ENCODE data around the gene DERL3.

DERL3 gene

GRCh38 chr22:23847310-23847920, 8.6 kb upstream of the DERL3 start:
- no peak for DNase-seq

- DNase-seq: no peak
Measured at GRCh38 chr22:23846081-23846469, 7.3 kb upstream of the DERL3 start.

- no peak for DNase-seq
Measured at GRCh38 chr22:23845265-23846080, 6.7 kb upstream of the DERL3 start.

- DNase-seq: no peak
Measured at GRCh38 chr22:23844739-23845202, 6.0 kb upstream of the DERL3 start.

DNA sequence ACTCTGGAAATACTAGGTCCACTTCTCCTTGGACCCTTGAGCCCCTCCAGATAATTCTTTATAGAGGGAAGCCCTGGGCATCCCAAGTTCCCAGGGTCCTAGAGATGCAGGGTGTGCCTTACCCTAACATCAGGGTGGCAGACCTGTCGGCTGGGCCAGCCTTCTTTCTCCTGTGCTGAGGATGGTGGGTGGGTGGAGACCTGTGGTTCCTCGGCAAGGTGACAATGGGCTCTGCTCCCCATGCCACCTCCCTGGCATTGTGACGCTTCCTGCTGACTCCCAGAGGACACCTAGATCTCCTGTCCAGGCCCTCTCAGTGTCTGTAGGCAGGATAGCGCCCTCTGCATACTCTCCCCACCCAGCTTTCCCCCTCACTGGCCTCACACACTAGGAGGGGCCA, 3.8 kb upstream of the DERL3 start:
- no peak for DNase-seq

DNA sequence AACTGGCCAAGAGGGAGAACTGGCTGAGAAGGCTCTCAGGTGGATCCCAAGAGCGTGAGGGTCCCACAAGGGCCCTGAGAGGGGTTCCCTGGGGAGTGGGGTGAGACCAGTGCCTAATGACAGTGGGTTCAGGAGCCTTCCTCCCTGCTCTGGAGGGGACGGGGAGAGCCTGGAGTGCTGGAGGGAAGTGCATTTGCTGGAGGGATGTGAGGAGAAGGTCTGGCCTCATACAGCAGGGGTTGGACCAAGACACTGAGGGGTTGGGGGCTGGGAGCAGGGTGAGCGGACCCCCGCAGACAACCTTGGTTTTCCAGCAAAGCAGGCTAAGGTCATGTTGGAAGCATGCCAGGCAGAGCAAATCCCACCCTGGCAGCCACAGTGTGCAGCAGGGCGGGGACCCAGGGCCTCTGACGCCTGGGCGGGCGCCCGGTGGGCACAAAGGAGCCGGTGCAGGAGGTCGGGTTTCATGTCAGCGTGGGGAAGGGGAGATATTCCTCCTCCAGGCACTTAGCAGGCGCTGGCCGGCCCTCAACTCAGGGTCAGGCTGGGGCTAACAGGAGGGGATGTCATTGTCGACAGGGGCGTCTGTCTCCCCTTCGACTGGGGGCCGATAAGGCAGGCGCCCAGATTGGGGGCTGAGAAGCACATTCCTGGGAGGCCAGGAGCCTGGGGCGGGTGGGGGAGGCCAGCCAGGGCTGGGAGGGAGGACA, 3.1 kb upstream of the DERL3 start:
- DNase-seq: no peak

GRCh38 chr22:23841292-23841691, 2.5 kb upstream of the DERL3 start:
- DNase-seq: no peak

GRCh38 chr22:23840026-23840425, 1.2 kb upstream of the DERL3 start:
- no peak for DNase-seq

DNA sequence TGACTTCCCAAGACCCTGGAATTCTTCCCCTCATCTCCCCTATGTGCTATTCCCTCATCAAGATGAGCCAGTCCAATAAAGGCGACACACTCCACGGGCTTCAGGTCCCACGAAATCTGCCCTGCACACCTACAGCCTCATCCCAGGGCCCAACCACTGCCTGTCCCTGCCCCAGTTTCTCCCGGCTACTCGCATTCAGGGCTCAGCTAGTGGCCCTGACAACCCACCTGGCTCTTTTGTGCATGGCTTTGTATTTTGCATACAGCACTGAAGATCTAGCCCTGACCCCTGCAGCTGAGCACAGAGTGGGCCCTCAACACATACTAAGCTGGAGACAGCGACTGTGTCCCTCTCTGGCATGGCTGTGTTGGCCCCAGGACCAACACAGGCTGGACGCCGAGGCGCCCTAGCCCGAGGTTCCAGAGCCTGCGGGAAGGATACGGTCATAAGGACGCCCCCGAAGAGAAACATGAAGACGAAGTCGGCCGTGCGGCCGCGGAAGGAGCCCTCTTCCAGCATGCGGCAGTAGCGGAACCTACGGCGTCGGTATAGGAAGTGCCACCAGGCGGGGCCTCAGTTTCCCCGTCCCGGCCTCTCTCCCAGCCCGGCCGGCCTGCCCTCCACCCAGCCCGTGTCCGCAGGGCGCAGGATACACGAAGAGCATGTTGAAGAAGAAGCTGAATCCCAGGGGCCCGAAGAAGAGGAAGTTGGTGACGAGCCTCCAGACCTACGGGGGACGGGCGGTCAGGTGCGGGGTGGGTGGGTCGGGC, 710 bp downstream of the DERL3 start:
- DNase-seq: peak; percentile 20 to 28 (median 26)

DNA sequence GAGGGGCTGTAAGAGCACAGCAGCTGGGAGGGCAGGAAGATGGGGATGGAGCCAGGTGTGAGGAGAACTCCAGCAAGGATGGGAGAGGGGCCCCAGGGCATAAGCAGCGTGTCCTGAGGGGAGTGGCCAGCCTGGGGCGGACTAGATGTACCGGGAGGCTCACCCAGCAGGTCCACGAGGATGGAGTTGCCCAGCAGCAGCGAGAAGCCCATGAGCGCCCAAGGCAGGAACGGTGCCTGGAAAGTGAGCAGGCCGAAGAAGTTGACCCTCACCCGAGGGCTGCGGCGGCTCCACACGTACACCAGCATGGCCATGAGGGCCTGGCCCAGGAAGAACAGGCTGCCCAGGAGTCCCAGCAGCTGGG, 1.3 kb downstream of the DERL3 start:
- DNase-seq: no peak

GRCh38 chr22:23836692-23837495, 1.9 kb downstream of the DERL3 start:
- no peak for DNase-seq

DNA sequence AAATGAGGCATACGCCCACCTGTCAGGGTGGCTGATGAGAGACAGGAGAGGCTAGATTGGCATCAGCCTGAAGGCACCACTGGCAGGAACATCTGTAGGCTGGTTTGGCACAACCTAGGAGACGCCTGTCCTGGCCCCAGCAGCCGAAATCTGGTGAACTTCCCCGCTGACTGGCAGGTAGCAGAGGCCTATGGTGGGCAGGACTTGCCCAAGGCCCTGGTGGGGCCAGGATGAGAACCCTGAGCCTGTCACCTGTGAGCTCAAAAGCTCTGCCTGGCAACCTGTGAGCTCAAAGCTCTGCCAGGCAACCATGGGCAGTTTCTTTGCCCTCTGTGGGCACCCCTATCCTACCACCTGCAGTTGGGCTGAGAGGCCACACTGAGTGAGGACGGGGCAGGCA, 2.5 kb downstream of the DERL3 start:
- no peak for DNase-seq

DNA sequence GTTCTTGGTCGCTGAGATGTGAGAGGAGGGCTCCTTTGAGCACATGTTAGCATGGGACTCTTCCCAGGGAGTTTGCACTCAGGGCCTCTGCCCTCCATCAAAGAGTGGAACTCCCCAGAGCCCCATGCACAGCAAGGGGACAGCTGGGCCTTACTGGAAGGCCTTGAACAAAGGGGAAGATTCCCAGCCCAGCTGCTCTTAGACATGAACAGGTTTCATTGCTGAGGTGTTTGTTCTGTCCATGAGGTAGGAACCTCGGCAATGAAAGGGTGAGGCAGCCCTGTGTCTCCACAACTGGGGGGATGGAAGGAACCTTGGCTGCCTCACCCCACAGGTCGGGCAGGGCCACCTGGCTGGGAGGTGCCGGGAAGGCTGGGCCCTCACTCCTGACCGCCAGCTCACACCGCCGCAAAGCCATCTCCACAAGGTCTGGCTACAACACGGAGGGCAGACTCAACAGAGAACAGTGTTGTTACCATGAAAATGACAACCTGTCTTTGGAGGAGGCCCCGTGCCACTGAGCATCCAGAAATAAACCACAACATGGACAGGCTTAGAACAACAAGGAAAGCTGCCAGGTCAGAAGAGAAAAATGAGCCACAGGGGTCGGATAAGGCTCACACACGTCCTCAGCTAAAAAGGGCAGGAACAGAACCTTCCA, 3.2 kb downstream of the DERL3 start:
- DNase-seq: no peak

- DNase-seq: no peak
Measured at GRCh38 chr22:23834793-23835483, 3.9 kb downstream of the DERL3 start.

DNA sequence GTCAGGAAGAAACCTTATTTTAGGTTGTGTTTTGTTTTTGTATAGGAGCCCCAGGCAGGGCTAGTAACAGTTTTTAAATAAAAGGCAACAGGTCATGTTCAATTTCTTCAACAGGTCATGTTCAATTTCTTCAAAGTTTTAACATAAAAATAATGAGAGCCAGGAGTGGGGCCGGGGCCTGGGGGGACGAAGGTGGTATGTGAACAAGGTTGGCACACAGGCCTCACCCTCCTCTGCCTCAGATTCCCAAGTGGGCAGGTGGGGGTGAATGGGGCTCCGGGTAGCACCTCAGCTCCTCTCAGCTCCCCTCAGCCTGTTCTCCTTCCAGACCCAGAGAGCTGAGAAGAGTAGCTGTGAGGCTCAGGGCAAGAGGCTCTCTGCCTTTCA, 4.4 kb downstream of the DERL3 start:
- DNase-seq: no peak

GRCh38 chr22:23833911-23834317, 4.9 kb downstream of the DERL3 start:
- no peak for DNase-seq

- DNase-seq: no peak
Measured at GRCh38 chr22:23833017-23833751, 5.6 kb downstream of the DERL3 start.

DNA sequence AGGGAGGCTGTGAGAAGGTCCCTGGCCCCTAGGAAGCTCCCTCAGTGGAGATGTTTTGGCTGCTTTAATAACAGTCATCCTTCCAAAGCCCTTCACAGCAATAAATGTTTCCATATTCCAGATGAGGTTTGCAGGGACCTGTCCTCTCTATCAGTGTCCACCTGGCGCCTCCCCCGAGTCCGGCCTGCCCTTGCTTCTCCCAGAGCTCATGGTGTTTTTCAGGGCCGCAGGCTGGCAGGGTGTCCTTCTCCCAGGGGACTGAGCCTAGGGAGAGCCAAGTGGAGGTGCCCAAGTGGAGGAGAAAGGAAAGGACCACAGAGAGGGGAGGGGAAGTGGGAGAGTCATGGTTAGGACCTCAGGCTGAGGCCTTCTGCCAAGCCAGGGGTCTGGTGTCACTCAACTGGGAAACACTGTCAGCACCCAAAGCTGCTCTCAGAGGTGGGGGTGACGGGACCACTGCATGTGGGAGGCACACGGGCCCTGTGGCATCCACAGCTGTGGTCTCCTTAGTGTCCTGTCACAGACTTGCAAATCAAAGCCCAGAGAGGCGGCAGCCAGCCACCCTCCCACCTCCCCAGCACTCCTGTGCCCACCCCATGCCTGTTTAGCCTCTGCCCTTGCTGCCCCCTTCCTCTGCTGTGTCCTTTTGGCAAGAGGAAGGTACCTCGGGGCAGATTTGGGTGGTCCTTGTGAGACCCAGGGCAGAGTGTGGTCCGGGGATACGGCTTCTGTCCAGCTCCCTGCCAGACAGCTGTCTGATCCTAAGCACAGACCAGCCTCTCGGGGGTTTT, 6.4 kb downstream of the DERL3 start:
- no peak for DNase-seq

DNA sequence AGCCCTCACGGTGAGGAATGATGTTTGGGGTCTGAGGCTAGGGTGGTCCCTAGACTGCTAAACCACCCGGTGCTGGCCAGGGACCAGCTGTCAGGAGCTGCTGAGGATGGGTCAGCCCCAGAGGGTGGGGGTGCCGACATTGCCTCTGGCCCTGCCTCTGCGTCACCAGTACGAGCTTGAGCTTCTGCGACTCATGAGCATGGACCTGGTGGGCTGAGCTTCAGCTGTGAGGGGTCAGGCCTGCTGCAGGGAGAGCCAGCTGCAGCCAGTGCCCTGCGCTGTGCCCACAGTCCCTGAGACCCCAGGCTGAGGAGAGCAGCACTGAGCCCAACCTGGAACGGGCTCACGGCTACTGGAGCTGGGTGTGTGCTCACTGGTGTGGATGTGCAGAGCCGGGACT, 7.0 kb downstream of the DERL3 start:
- DNase-seq: no peak

DNA sequence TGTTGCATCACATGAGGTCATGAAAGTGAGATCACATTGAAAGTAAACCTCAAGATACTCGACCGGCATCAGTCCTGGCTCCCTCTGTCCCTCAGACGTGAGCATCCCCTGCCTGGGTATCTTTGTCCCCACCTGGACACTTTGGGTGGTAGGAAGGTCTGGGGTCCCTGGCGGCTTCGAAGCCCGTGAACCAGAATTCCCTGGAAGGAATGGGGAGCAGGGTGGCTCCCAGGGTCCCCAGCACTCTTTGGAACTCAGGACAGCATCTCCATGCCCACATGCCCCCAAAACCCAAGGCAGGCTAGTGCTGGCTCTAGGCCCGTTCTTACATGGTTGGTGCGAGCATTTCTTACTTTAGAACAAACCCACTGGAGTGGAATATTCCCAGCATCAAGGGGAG, 7.5 kb downstream of the DERL3 start:
- no peak for DNase-seq

Data from suppressor macrophage treated with lipopolysaccharide for 1 hour (primary cell).